GM10266 (cell line): ENCODE results near the gene MIEN1.

Source experiments
- DNase-seq: peaks from one replicate; pipeline ENCODE4 v3.0.0; 2012; ENCODE audit errors: extremely low spot score
- TF ChIP-seq, protein P1 (sequence below): IDR thresholded peaks from 2 replicates; pipeline ENCODE4 v1.5.1; 2012; ENCODE audit warnings: mild to moderate bottlenecking, low read depth; ENCODE audit not compliant: control insufficient read depth, insufficient read depth; ENCODE audit errors: missing control alignments

MIEN1 gene

DNA sequence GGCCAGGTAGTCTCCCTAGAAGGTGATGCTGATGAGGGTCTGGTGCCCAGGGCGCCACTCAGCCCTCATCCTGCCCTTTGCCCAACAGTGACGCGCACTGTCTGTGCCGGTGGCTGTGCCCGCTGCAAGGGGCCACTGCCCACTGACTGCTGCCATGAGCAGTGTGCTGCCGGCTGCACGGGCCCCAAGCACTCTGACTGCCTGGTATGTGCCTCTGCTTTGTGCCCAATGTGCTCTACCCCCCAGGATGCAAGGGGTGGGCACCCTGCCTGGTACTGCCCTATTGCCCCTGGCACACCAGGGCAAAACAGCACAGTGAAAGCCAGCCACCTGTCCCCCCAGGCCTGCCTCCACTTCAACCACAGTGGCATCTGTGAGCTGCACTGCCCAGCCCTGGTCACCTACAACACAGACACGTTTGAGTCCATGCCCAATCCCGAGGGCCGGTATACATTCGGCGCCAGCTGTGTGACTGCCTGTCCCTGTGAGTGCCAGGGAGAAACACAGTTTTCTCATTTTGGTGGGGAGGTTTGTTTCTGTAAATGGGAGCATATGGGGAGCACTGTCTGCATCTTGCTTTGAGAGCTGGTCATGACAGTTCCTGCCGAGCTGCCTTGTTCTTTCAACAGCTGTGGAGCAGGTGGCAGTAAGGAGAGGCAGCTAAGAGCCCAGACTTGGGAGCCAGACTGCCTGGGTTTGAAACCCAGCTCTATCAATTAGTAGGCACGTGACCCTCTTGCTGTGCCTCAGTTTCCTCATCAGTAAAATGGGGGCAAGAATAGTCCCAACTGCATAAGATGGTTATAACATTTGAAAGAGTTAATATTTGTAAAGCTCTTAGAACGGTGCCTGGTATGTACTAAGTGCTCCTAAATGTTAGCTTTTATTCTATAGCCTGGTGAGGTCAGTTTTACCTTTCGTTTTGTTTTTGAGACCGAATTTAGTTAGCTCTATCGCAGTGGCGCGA, 20.1 kb downstream of the MIEN1 start:
- TF ChIP-seq, protein P1, sequence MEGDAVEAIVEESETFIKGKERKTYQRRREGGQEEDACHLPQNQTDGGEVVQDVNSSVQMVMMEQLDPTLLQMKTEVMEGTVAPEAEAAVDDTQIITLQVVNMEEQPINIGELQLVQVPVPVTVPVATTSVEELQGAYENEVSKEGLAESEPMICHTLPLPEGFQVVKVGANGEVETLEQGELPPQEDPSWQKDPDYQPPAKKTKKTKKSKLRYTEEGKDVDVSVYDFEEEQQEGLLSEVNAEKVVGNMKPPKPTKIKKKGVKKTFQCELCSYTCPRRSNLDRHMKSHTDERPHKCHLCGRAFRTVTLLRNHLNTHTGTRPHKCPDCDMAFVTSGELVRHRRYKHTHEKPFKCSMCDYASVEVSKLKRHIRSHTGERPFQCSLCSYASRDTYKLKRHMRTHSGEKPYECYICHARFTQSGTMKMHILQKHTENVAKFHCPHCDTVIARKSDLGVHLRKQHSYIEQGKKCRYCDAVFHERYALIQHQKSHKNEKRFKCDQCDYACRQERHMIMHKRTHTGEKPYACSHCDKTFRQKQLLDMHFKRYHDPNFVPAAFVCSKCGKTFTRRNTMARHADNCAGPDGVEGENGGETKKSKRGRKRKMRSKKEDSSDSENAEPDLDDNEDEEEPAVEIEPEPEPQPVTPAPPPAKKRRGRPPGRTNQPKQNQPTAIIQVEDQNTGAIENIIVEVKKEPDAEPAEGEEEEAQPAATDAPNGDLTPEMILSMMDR: no peak
- no peak for DNase-seq

DNA sequence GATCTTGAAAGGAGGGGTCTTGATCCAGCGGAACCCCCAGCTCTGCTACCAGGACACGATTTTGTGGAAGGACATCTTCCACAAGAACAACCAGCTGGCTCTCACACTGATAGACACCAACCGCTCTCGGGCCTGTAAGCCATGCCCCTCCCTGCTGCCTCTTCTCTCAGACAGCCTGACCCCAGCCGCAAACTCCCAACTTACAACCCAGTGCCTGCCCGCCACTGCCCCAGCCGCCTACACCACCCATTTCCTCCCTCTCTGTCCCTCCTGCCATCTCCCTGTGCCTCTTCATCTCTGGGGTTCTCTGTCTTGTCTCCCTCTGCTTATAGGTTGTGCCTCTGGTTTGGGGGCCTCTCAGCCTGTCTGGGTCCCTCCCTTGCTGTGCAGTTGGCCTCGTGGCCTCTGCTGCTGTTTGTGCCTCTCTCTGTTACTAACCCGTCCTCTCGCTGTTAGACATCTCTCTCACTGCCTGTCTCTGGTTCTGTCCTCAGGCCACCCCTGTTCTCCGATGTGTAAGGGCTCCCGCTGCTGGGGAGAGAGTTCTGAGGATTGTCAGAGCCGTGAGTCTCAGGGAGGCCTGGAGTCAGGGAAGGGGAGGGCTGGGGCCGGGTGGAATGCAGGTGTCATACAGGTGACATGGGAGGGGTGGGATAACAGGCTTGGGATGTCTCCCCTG, 20.9 kb downstream of the MIEN1 start:
- TF ChIP-seq, protein P1: no peak
- DNase-seq: no peak

DNA sequence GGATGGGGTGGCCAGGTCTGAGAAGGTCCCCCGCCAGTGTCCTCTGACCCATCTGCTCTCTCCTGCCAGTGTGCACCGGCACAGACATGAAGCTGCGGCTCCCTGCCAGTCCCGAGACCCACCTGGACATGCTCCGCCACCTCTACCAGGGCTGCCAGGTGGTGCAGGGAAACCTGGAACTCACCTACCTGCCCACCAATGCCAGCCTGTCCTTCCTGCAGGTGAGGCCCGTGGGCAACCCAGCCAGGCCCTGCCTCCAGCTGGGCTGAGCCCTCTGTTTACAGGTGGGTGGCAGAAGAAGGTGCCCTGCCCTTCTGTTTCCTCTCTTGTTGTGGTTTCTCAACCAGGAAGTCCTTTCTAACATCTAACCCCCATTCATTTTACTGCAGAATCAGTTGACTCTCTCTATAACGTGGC, 23.4 kb downstream of the MIEN1 start:
- TF ChIP-seq, protein P1: no peak
- DNase-seq: no peak

DNA sequence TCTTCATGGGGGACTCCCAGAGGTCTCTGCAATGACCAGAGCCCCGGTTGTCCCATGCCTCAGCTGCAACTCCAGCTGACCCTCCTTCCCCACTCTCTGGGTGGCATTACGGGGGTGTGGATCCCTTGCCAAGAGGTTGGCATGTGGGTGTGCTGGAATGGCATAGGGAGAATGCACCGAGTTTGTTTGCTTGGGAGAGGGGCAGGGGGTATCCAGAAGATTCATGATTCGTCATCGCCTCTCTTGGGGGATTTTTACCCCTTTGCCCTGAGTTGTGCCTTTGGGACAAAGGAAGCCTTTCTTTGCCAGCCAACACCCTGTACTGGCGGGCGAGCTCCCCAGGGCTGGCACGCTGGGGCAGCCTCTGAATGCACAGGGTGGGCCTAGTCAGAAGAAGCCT, 23.9 kb downstream of the MIEN1 start:
- TF ChIP-seq, protein P1: no peak
- no peak for DNase-seq

DNA sequence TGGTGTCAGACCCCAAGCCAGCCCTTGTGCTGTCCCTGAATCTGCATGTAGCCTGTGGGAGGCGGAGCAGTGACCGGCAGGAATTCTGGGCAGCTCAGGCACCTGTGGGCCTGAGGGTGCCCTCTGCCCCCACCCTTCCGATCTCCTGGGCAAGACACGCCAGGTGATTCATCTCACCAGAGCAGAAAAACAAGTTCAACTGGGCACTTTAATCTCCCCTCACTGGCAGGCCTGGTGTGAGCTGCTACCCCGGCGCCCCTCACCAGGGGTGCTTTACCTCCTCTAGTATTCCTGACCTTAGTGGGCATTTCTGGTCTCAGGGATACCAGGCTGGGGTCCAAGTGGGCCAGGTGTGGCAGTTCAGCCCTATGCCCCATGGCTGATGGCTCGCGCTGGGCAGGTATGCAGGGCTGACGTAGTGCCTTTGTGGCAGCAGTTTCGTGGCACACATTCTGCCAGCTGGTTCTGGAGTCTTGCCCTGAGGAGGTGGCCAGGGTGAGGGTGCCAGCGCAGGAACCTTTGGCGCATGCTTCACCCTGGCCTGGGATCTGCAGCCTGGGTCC, 24.5 kb downstream of the MIEN1 start:
- no peak for DNase-seq
- TF ChIP-seq, protein P1: no peak

DNA sequence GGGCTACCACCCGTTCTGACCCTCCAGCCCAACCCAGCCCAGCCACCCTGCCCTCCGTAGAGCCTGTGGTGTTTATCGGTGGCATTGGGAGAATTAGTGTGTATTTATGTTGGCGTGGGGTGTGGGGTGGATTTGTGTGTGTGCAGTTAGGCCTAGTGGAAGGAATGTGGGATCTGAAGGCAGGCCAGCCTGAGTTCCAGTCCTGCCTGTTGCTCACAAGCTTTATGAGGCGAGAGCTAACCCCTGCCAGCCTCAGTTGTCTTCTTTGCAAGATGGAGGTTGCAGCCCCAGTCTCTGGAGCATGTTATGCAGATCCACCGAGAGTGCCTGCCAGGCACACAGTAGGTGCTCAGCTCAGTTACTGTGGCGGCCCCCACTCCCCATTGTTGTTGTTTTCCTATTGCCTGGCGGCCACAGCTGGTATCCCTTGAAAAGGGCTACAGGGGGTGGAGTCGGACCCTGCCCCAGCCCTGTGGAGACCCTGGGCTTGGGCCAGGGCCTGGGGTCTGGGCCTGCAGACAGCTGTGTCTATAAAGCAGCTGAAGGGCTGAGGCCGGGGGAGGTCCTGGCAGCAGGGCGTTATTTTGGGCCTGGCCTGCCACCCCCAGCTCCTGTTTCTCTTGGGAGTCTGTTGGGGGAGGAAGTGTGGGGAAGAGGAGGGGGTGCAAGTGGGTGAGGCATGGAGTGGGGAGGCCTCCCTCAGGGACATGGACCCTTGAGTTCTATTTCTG, 25.3 kb downstream of the MIEN1 start:
- TF ChIP-seq, protein P1: no peak
- no peak for DNase-seq
